GM13977 (cell line): ENCODE data around the gene CRYGS.

Experiments used
- DNase-seq: peaks from one replicate; pipeline ENCODE4 v3.0.0; 2012; ENCODE audit warnings: low spot score
- in situ Hi-C: fragments of 300-500 bp; cut with MboI; formaldehyde crosslinking; loops from one replicate; pipeline ENCODE4 v1.12.0; 2022; ENCODE audit warnings: low sequenced_read_pairs, low pct_unique_long_range_greater_than_20kb, mixed read lengths, inconsistent platforms; ENCODE audit not compliant: unreplicated experiment
- TF ChIP-seq, protein P1 (sequence below): IDR thresholded peaks from 2 replicates; pipeline ENCODE4 v1.5.1; 2012; ENCODE audit warnings: mild to moderate bottlenecking, control low read depth; ENCODE audit not compliant: insufficient read depth; ENCODE audit errors: extremely low read depth, missing control alignments

CRYGS gene

DNA sequence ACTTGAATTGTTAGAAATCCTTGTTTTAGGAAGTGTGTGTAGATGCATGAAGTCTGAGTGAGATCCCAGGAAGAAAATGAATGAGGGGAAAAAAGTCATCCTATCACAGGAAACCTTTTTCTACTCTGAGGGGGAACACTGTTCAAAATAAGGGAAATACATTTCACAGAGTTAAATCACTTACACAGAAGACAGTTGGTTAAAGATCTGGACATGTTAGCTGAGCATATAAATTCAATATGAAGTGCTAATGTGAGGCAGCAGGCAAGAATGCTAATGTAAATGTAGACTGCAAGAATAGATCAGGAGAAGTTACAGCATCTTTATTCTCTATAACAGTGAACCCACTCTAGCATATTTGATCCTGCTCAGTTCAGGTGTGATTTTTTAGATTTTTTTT, 20.4 kb upstream of the CRYGS start:
- no peak for DNase-seq
- in situ Hi-C loops: no loop called here
- TF ChIP-seq, protein P1, sequence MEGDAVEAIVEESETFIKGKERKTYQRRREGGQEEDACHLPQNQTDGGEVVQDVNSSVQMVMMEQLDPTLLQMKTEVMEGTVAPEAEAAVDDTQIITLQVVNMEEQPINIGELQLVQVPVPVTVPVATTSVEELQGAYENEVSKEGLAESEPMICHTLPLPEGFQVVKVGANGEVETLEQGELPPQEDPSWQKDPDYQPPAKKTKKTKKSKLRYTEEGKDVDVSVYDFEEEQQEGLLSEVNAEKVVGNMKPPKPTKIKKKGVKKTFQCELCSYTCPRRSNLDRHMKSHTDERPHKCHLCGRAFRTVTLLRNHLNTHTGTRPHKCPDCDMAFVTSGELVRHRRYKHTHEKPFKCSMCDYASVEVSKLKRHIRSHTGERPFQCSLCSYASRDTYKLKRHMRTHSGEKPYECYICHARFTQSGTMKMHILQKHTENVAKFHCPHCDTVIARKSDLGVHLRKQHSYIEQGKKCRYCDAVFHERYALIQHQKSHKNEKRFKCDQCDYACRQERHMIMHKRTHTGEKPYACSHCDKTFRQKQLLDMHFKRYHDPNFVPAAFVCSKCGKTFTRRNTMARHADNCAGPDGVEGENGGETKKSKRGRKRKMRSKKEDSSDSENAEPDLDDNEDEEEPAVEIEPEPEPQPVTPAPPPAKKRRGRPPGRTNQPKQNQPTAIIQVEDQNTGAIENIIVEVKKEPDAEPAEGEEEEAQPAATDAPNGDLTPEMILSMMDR: no peak

DNA sequence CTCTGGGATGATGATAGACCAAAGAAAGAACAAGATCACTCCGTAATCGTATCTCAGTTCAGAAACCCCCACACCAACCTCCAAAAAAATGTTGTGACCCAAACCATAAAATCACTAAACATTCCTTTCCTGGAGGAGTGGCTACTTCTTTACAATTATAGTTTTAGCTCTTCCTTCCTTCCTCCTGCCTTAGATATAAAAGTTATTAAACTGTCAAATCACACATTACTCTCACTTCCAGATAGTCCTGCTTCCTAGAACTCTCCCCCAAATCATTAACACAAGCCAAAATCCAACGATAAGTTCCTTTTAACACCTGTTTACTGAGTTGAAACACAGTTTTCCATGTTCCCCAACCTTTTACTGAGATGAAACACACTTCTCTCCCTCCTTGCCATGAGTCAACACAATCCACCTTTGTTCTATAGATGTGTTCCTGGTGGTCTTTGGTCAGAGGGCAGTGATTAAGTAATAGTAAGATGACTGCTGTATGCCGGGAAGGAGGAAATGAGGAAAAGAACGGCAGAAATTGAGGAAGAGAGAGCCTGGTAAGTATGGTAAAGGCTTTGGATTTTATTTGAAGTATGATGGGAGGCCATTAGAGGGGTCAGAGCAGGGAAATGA, 8.3 kb upstream of the CRYGS start:
- TF ChIP-seq, protein P1: no peak
- in situ Hi-C loops: no loop called here
- no peak for DNase-seq

DNA sequence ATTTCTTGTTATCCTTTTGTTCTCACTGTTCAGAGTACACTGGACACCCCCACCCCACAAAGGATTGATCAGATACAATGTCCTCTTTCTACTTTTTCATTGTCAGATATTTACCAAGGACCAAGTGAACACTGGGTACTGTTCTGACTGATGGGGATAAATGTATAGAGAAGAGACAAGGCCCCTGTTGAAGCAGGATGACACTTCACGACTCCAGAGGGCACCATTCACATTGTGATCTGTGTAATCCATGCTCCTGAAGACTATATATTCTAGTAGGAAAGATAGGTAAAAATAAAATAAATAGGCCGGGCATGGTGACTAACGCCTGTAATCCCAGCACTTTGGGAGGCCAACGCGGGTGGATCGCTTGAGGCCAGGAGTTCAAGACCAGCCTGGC, 7.2 kb upstream of the CRYGS start:
- TF ChIP-seq, protein P1: no peak
- in situ Hi-C loops: no loop called here
- no peak for DNase-seq

DNA sequence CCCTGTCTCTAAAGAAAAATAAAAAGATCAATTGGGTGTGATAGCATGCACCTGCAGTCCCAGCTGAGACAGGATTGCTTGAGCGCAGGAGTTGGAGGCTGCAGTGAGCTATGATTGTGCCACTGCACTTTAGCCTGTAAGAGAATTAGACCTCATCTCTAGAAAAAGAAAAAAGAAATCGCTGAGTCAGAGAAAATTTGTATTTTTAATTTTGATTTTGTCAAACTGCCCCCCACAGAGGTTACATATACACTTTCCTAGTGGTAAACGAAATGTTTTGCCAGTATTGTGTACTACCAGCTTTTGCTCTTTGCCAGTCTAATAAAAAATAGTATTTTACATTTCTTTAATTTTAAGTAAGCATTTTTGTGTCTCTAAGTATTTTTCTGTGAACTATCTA, 5.3 kb upstream of the CRYGS start:
- TF ChIP-seq, protein P1: no peak
- DNase-seq: no peak
- in situ Hi-C loops: loop anchor here (10.0 kb wide), 1 partner anchor 565 kb away; no protein-coding TSS in a partner anchor

DNA sequence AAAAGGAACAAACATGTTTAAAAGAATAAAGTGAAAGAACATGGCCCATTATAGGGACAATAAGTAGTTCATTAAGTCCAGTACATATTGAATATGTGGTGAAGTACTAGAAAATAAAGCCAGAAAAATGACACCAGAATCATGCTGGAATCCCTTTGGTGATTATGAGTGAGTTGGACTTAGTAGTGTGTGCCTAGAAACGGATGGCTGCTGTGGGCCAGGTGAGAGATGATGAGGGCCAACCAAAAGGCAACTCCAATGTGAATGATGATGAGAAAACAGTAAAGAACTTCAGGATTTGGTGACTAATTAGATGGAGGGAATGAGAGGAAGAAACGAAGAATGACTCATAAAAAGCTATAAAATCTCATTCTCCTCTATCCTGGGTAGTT, 3.3 kb downstream of the CRYGS start:
- in situ Hi-C loops: loop anchor here (10.0 kb wide), 1 partner anchor 556 kb away; no protein-coding TSS in a partner anchor
- DNase-seq: no peak
- TF ChIP-seq, protein P1: no peak

DNA sequence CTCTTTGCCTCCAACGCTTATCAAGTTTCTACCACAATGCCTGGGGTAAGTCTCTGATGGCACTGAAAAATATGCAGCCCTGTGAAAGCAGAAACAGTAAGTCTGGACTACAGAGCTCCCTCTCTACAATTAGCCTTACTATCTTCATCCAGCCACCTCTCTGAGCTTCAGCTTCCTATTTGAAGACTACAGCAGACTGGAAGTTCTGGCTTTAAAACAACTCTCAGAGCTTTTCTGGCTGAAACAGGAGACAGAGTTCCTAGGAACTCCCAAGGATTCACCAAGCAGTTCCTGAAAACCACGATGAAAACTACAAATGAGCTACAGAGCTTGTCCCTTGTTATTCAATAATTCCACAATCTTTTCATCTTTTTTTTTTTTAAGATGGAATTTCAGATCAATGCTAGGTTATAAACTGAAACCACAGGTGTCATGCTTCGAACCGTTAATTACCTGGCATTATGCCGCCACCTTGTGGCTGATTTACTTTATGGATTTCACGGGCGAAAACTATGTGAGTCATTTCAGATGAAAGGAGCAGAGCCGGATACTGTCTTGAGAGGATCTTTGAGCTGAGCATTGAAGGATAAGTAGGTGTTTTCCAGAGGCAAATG, 3.9 kb downstream of the CRYGS start:
- TF ChIP-seq, protein P1: peak; percentile 71
- in situ Hi-C loops: loop anchor here (10.0 kb wide), 1 partner anchor 556 kb away; no protein-coding TSS in a partner anchor
- DNase-seq: peak; percentile 49

DNA sequence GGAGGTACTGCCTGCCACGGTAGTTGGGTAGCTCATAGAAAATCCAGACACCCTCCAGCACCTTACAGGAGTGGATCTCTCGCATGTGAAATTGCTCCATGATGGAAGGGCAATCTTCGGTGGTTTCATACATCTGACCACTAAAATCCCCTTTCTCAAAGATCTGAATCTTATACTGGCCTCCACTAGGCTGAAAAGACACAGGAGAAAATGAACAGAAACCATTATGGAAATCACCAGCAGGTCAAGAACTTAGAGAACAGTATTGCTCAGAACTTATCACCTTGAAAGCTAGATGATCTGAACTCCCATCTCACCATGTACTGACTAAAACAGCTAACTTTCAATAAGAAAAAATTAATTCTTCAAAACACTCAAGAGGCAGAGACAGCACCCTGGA, 5.4 kb downstream of the CRYGS start:
- in situ Hi-C loops: loop anchor here (5.0 kb wide), 1 partner anchor 276 kb away; no protein-coding TSS in a partner anchor
- TF ChIP-seq, protein P1: no peak
- DNase-seq: no peak
